ENCODE results near the gene CEP57L1. TPM values are rescaled to one million over a fixed set of nuclear protein-coding genes. Genes with fewer than 3 reads are reported as not detected.

Gene CEP57L1
- total and polyA plus RNA-seq, 2 experiments from 2014 or later: 20.6 to 25.6 TPM

DNA sequence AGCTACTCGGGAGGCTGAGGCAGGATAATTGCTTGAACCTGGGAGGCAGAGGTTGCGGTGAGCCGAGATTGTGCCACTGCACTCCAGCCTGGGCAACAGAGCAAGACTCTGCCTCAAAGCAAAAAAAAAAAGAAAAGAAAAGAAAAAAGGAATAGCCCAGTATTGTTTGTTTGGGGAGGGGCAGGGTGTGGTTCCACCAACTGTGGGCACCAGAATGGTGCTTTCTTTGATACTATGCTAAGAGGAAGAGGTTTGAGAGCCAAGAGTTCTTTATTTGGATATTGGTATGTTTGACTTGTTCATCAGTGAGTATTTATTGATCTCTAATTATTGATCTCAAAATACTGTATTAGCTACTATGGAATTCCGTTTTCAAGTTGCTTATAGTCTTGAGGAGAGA is 72.3 kb downstream of the CEP57L1 start:
- Histone ChIP-seq H3K4me2 (ENCODE audit: unreplicated experiment) (no peak overlapping the region), H3K36me3 (ENCODE audit: low read depth) (no peaks in the 10 kb centered on the region; the same call in 1 of the 2 replicates), H3K9me2 (ENCODE audit: insufficient read depth) (no peaks in the 10 kb centered on the region), H3K9me3 (ENCODE audit: low read depth) (no peaks in the 10 kb centered on the region), H3K79me2 (ENCODE audit: insufficient read depth) (no peaks in the 10 kb centered on the region), H3K27ac (no peak overlapping the region), H3K9ac (no peak overlapping the region), H3K4me3 (no peak overlapping the region), H4K20me1 (ENCODE audit: insufficient read depth) (no peaks in the 10 kb centered on the region), H2AFZ (no peak overlapping the region), H3K4me1 (ENCODE audit: insufficient read depth) (0 out of 2 replicates have a peak, but pooled peaks cover 7% of the 10 kb centered on the region), H3K27me3 (replicated peaks; ENCODE audit: insufficient read depth) (no peaks in the 10 kb centered on the region), H3F3A (ENCODE audit: insufficient read depth) (no peaks in the 10 kb centered on the region)
- WGBS, 2 experiments (ENCODE audit: low coverage in 1 of 2, low lambda C conversion rate in 2 of 2, missing lambda C conversion rate in 2 of 2): 85 to 99% methylated on average over 4 of the region's 4 CpGs
- TF ChIP-seq EZH2 (IDR thresholded peaks at IDR 0.05; ENCODE audit: insufficient read depth, poor library complexity, severe bottlenecking): no peak
- no peak for TF ChIP-seq EZH2phosphoT487 (IDR thresholded peaks at IDR 0.05; ENCODE audit: insufficient read depth, low read depth)
- DNase-seq: no peak
- in situ Hi-C loops (cut with MboI): no loop called here

DNA sequence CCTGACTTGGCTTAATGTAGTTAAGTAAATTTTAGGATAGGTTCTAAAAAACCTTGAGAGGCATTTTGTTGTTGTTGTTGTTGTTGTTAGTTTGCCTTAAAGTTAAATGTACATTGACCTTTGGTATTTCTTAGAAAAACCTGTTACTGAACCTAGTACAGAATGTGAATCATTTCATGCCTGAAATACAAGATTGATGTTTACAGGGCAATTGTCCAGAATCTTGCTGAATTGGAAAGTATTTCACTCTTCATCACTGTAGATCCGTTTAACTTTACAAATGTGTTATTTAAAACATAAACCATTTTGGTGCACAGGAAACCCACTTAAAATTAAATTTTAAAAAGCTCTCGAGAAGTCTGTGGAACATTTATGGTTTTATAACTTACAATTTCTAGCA is 75.0 kb downstream of the CEP57L1 start:
- Histone ChIP-seq H3K4me1 (ENCODE audit: insufficient read depth) (0 out of 2 replicates have a peak, but pooled peaks cover 12% of the 10 kb centered on the region), H3K4me2 (ENCODE audit: unreplicated experiment) (no peak overlapping the region), H3K79me2 (ENCODE audit: insufficient read depth) (no peaks in the 10 kb centered on the region), H4K20me1 (ENCODE audit: insufficient read depth) (no peaks in the 10 kb centered on the region), H3F3A (ENCODE audit: insufficient read depth) (no peaks in the 10 kb centered on the region), H3K9me3 (ENCODE audit: low read depth) (no peaks in the 10 kb centered on the region), H3K27me3 (replicated peaks; ENCODE audit: insufficient read depth) (no peaks in the 10 kb centered on the region), H3K36me3 (ENCODE audit: low read depth) (no peaks in the 10 kb centered on the region), H3K27ac (no peak overlapping the region), H3K4me3 (no peak overlapping the region), H2AFZ (no peak overlapping the region), H3K9me2 (ENCODE audit: insufficient read depth) (no peaks in the 10 kb centered on the region), H3K9ac (no peak overlapping the region)
- TF ChIP-seq EZH2phosphoT487 (IDR thresholded peaks at IDR 0.05; ENCODE audit: insufficient read depth, low read depth): no peak
- no peak for TF ChIP-seq EZH2 (IDR thresholded peaks at IDR 0.05; ENCODE audit: insufficient read depth, poor library complexity, severe bottlenecking)
- no peak for DNase-seq
- 50 to 54% methylated on average over 2 of the region's 2 CpGs for WGBS, 2 experiments (ENCODE audit: low coverage in 1 of 2, low lambda C conversion rate in 2 of 2, missing lambda C conversion rate in 2 of 2)
- in situ Hi-C loops (cut with MboI): no loop called here

DNA sequence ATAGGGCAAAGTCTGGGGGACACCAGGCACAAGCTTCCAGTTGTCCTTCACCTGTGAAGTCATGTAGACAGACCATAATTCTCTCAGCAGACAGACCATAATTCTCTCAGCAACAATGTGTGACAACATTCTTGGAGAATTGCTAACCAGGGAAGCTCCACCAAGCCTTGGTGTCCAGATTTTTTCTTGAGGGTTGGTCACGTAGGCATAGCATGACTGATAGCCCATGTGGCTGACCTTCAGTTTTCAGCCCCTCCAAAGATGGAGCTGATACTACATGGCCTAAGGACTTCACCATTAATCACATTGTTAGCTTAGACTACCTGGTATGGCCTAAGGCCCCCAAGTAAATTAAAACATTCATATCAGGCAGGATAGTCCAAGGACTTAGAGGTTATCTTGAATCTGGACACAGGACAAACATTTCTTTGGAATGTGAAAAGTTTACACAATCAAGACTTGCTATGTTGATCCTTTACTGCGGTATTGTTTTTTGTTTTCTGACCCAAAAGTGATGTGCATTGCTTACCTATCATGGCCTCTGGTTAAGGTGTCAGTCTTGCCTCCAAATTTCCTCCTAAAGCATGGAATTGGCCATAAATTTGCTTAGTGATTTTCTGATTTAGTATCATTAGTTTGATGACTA is 76.9 kb downstream of the CEP57L1 start:
- DNase-seq: no peak
- 0 out of 2 replicates have a peak, but pooled peaks cover 8% of the 10 kb centered on the region for H3K4me1 ChIP-seq (ENCODE audit: insufficient read depth)
- WGBS, 2 experiments (ENCODE audit: low coverage in 1 of 2, low lambda C conversion rate in 2 of 2, missing lambda C conversion rate in 2 of 2): 93 to 94% methylated on average over 2 of the region's 2 CpGs
- H3F3A ChIP-seq (ENCODE audit: insufficient read depth): no peaks in the 10 kb centered on the region
- no peak overlapping the region for H3K9ac ChIP-seq
- no peak overlapping the region for H3K27ac ChIP-seq
- H3K4me3 ChIP-seq: no peak overlapping the region
- no peak overlapping the region for H2AFZ ChIP-seq
- no peak for TF ChIP-seq EZH2 (IDR thresholded peaks at IDR 0.05; ENCODE audit: insufficient read depth, poor library complexity, severe bottlenecking)
- no peak for TF ChIP-seq EZH2phosphoT487 (IDR thresholded peaks at IDR 0.05; ENCODE audit: insufficient read depth, low read depth)
- H4K20me1 ChIP-seq (ENCODE audit: insufficient read depth): no peaks in the 10 kb centered on the region
- no peaks in the 10 kb centered on the region for H3K9me3 ChIP-seq (ENCODE audit: low read depth)
- H3K27me3 ChIP-seq (replicated peaks; ENCODE audit: insufficient read depth): no peaks in the 10 kb centered on the region
- H3K36me3 ChIP-seq (ENCODE audit: low read depth): no peaks in the 10 kb centered on the region
- H3K9me2 ChIP-seq (ENCODE audit: insufficient read depth): no peaks in the 10 kb centered on the region
- H3K79me2 ChIP-seq (ENCODE audit: insufficient read depth): no peaks in the 10 kb centered on the region
- in situ Hi-C loops (cut with MboI): no loop called here
- H3K4me2 ChIP-seq (ENCODE audit: unreplicated experiment): no peak overlapping the region

DNA sequence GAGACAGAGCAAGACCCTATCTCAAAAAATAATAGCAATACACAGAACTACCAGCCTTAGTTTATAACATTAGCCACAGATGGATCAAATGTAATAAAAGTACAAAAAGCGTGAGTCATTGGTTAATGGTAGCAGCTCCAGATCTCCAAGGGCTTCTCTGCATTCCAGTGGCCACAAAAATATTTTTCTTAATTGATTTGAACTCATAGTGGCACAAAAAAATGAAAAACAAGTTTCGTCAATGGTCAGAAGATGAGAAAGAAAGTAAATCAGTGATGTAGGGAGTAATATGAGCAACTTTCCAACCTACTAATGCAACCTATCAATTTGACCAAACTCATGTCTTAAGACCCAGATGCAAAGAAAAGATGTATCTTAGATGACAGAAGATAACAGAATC is 79.6 kb downstream of the CEP57L1 start:
- Histone ChIP-seq H3K9ac (no peak overlapping the region), H3K9me2 (ENCODE audit: insufficient read depth) (no peaks in the 10 kb centered on the region), H3K9me3 (ENCODE audit: low read depth) (no peaks in the 10 kb centered on the region), H3F3A (ENCODE audit: insufficient read depth) (no peaks in the 10 kb centered on the region), H3K27me3 (replicated peaks; ENCODE audit: insufficient read depth) (no peaks in the 10 kb centered on the region), H3K27ac (no peak overlapping the region), H3K4me2 (ENCODE audit: unreplicated experiment) (no peak overlapping the region), H3K36me3 (ENCODE audit: low read depth) (no peaks in the 10 kb centered on the region), H4K20me1 (ENCODE audit: insufficient read depth) (no peaks in the 10 kb centered on the region), H2AFZ (no peak overlapping the region), H3K4me3 (no peak overlapping the region), H3K4me1 (ENCODE audit: insufficient read depth) (0 out of 2 replicates have a peak, but pooled peaks cover 8% of the 10 kb centered on the region), H3K79me2 (ENCODE audit: insufficient read depth) (no peaks in the 10 kb centered on the region)
- no peak for TF ChIP-seq EZH2 (IDR thresholded peaks at IDR 0.05; ENCODE audit: insufficient read depth, poor library complexity, severe bottlenecking)
- WGBS, 2 experiments (ENCODE audit: low coverage in 1 of 2, low lambda C conversion rate in 2 of 2, missing lambda C conversion rate in 2 of 2): 79 to 83% methylated on average over 2 of the region's 2 CpGs
- peak; percentile 50 for DNase-seq
- in situ Hi-C loops (cut with MboI): no loop called here
